GM13977 (cell line): ENCODE results near the gene PKN3.

Experiments used
- DNase-seq: peaks from one replicate; pipeline ENCODE4 v3.0.0; 2012; ENCODE audit warnings: low spot score
- in situ Hi-C: fragments of 300-500 bp; cut with MboI; formaldehyde crosslinking; loops from one replicate; pipeline ENCODE4 v1.12.0; 2022; ENCODE audit warnings: low sequenced_read_pairs, low pct_unique_long_range_greater_than_20kb, mixed read lengths, inconsistent platforms; ENCODE audit not compliant: unreplicated experiment
- TF ChIP-seq, protein P1 (sequence below): IDR thresholded peaks from 2 replicates; pipeline ENCODE4 v1.5.1; 2012; ENCODE audit warnings: mild to moderate bottlenecking, control low read depth; ENCODE audit not compliant: insufficient read depth; ENCODE audit errors: extremely low read depth, missing control alignments

The PKN3 gene

GRCh38 chr9:128713411-128713780 lies 11.1 kb downstream of the PKN3 start:
- in situ Hi-C loops = no loop called here
- no peak for DNase-seq
- TF ChIP-seq, protein P1, sequence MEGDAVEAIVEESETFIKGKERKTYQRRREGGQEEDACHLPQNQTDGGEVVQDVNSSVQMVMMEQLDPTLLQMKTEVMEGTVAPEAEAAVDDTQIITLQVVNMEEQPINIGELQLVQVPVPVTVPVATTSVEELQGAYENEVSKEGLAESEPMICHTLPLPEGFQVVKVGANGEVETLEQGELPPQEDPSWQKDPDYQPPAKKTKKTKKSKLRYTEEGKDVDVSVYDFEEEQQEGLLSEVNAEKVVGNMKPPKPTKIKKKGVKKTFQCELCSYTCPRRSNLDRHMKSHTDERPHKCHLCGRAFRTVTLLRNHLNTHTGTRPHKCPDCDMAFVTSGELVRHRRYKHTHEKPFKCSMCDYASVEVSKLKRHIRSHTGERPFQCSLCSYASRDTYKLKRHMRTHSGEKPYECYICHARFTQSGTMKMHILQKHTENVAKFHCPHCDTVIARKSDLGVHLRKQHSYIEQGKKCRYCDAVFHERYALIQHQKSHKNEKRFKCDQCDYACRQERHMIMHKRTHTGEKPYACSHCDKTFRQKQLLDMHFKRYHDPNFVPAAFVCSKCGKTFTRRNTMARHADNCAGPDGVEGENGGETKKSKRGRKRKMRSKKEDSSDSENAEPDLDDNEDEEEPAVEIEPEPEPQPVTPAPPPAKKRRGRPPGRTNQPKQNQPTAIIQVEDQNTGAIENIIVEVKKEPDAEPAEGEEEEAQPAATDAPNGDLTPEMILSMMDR = no peak

GRCh38 chr9:128713941-128714573 lies 11.8 kb downstream of the PKN3 start:
- TF ChIP-seq, protein P1 = no peak
- in situ Hi-C loops = no loop called here
- DNase-seq = no peak

GRCh38 chr9:128714586-128715435 lies 12.5 kb downstream of the PKN3 start:
- TF ChIP-seq, protein P1 = no peak
- DNase-seq = no peak
- in situ Hi-C loops = no loop called here

GRCh38 chr9:128715436-128715750 lies 13.1 kb downstream of the PKN3 start:
- in situ Hi-C loops = no loop called here

DNA sequence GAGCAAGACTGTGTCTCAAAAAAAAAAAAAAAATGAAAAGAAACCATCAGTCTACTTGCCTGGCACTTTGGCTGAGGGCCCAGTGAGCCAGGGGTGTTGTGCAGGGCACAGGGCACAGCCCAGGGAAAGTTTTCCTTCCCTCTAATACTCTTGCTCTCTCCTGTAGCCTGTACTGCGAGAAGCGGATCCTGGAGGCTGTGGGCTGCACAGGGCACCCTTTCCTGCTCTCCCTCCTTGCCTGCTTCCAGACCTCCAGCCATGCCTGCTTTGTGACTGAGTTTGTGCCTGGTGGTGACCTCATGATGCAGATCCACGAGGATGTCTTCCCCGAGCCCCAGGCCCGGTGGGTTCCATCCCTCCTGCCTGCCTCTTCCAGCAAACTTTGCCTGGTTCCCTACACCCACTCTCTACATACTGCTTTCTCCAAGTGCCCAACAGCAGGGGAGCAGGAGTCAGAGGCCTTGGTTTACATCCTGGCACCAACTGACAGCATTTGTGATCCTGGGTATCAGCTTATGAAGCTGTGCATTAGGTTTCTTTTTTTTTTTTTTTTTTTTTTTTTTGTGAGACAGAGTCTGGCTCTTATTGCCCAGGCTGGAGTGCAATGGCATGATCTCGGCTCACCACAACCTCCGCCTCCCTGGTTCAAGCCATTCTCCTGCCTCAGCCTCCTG lies 14.4 kb downstream of the PKN3 start:
- in situ Hi-C loops = no loop called here
- TF ChIP-seq, protein P1 = no peak
- no peak for DNase-seq

More at GRCh38 chr9:128715436-128715750, 13.1 kb downstream of the PKN3 start:
- DNase-seq = no peak
- TF ChIP-seq, protein P1 = no peak

GRCh38 chr9:128718047-128718446 lies 15.7 kb downstream of the PKN3 start:
- in situ Hi-C loops = no loop called here
- TF ChIP-seq, protein P1 = no peak
- no peak for DNase-seq
